GM23338 (cell line): ENCODE results near the gene ANXA7. TPM values are rescaled to one million over a fixed set of nuclear protein-coding genes. Genes with fewer than 3 reads are reported as not detected.

Experiments
- ATAC-seq: fragments of 200-7000 bp; cut with Tn5 transposase; 3 replicates; pipeline ENCODE4 v1.9.1; 2020
- DNase-seq: peaks from one replicate; pipeline ENCODE4 v3.0.0-alpha.2; 2015; ENCODE audit warnings: low spot score
- H2AFZ ChIP-seq: fragments of 200-600 bp; sonication (generic); 2 replicates; pipeline ENCODE4 v1.8.0; 2016; ENCODE audit warnings: antibody characterized with exemption, mild to moderate bottlenecking, moderate library complexity
- H3F3A ChIP-seq: fragments of 200-600 bp; sonication (generic); replicated peaks from 2 replicates; pipeline ENCODE4 v1.8.0; 2017; ENCODE audit warnings: antibody characterized with exemption, mixed run types, low read depth
- H3K27ac ChIP-seq: fragments of 200-600 bp; sonication (generic); 2 replicates; pipeline ENCODE4 v1.6.1; 2016; ENCODE audit warnings: low read depth
- H3K27me3 ChIP-seq: fragments of 200-600 bp; sonication (generic); 2 replicates; pipeline ENCODE4 v1.8.0; 2016; ENCODE audit warnings: mild to moderate bottlenecking, mixed run types, moderate library complexity; ENCODE audit not compliant: insufficient read depth
- H3K36me3 ChIP-seq: fragments of 200-600 bp; sonication (generic); 2 replicates; pipeline ENCODE4 v1.8.0; 2016; ENCODE audit warnings: mild to moderate bottlenecking; ENCODE audit not compliant: insufficient read depth
- H3K4me1 ChIP-seq: fragments of 200-600 bp; sonication (generic); 2 replicates; pipeline ENCODE4 v1.8.0; 2016; ENCODE audit warnings: mild to moderate bottlenecking, moderate library complexity; ENCODE audit not compliant: insufficient read depth
- H3K4me2 ChIP-seq: fragments of 200-600 bp; sonication (generic); 2 replicates; pipeline ENCODE4 v1.7.1; 2017; ENCODE audit warnings: mixed run types
- H3K4me3 ChIP-seq: fragments of 200-600 bp; sonication (generic); 2 replicates; pipeline ENCODE4 v1.6.1; 2016; ENCODE audit warnings: mixed run types
- H3K79me2 ChIP-seq: fragments of 200-600 bp; sonication (generic); replicated peaks from 2 replicates; pipeline ENCODE4 v1.8.0; 2017; ENCODE audit warnings: mild to moderate bottlenecking; ENCODE audit not compliant: insufficient read depth
- H3K9me2 ChIP-seq: fragments of 200-600 bp; sonication (generic); 2 replicates; pipeline ENCODE4 v1.8.0; 2017; ENCODE audit not compliant: insufficient read depth
- H4K20me1 ChIP-seq: fragments of 200-600 bp; sonication (generic); replicated peaks from 2 replicates; pipeline ENCODE4 v1.8.0; 2017; ENCODE audit warnings: mild to moderate bottlenecking; ENCODE audit not compliant: insufficient read depth
- H3K27ac Mint-ChIP-seq: 2 replicates; pipeline ENCODE4 v1.8.0; 2020; ENCODE audit warnings: inconsistent platforms, mild to moderate bottlenecking, moderate library complexity, mixed read lengths
- H3K27me3 Mint-ChIP-seq: 3 replicates; pipeline ENCODE4 v1.8.0; 2022; ENCODE audit warnings: low read depth, mild to moderate bottlenecking, moderate library complexity, mixed read lengths, inconsistent platforms; ENCODE audit not compliant: insufficient read depth, poor library complexity
- H3K36me3 Mint-ChIP-seq: 3 replicates; pipeline ENCODE4 v1.8.0; 2021; ENCODE audit warnings: low read depth, mild to moderate bottlenecking, inconsistent platforms, moderate library complexity, mixed read lengths
- H3K4me1 Mint-ChIP-seq: 3 replicates; pipeline ENCODE4 v1.8.0; 2020; ENCODE audit warnings: mild to moderate bottlenecking, inconsistent platforms, mixed read lengths
- H3K4me3 Mint-ChIP-seq: 3 replicates; pipeline ENCODE4 v1.8.0; 2021; ENCODE audit warnings: moderate library complexity, mild to moderate bottlenecking, inconsistent platforms, mixed read lengths
- H3K9me3 Mint-ChIP-seq: 3 replicates; pipeline ENCODE4 v1.8.0; 2020; ENCODE audit warnings: moderate library complexity, mild to moderate bottlenecking, inconsistent platforms, mixed read lengths
- EZH2 ChIP-seq: fragments of 200-600 bp; sonication (generic); IDR thresholded peaks from one replicate; pipeline ENCODE4 v1.8.0; 2017; ENCODE audit warnings: antibody characterized with exemption, mild to moderate bottlenecking, low read depth; ENCODE audit not compliant: unreplicated experiment
- NANOG ChIP-seq: IDR thresholded peaks from 2 replicates; pipeline ENCODE4 v1.6.1; 2016; ENCODE audit warnings: antibody characterized with exemption, borderline replicate concordance
- ZNF331 ChIP-seq: fragments of 250-450 bp; sonication (Bioruptor Pico); IDR thresholded peaks from 2 replicates; pipeline ENCODE4 v1.5.0; 2020; ENCODE audit warnings: low read depth, mild to moderate bottlenecking, moderate library complexity
- polyA plus RNA-seq: library from polyadenylated mRNA; unstranded; fragments of >200 nt; fragmentation: Nextera tagmentation; extraction: Ambion mirVana; gene quantifications from 2 replicates; pipeline ENCODE4 v1.2.1, GENCODE V29; 2016
- total RNA-seq: library from RNA; depleted of rRNA; stranded (reverse); fragments of >200 nt; shearing (Covaris generic); gene quantifications from 2 replicates; pipeline ENCODE4 v1.2.3, GENCODE V29; 2014
- TF ChIP-seq, protein P1 (sequence below): fragments of 250-450 bp; sonication (Bioruptor Pico); IDR thresholded peaks from 2 replicates; pipeline ENCODE4 v1.5.0; 2020; ENCODE audit warnings: mild to moderate bottlenecking, moderate library complexity
- TF ChIP-seq, protein P2 (sequence below): IDR thresholded peaks from 2 replicates; pipeline ENCODE4 v1.6.1; 2016; ENCODE audit warnings: antibody characterized with exemption
- TF ChIP-seq, protein P3 (sequence below): IDR thresholded peaks from one replicate; pipeline ENCODE4 v1.6.1; 2018; ENCODE audit warnings: antibody characterized with exemption; ENCODE audit not compliant: unreplicated experiment

The ANXA7 gene
- total and polyA plus RNA-seq, 2 experiments from 2014 or later, result 63.7 to 80.1 TPM

DNA sequence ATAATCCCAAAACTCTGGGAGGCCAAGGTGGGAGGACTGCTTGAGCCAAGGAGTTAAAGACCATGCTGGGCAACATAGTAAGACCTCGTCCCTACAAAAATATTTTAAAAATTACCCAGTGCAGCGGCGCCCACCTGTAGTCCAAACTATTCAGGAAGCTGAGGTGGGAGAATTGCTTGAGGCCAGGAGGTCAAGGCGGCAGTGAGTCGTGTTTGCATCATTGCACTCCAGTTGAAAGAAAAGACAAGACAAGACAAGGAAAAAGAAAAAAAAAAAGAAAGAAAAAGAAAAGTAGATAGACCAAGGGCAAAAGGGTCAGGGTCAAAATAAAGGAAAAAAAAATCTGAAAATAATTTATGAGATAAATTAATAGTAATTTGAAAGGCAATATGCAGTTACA lies 5.8 kb downstream of the ANXA7 start (continued):
- TF ChIP-seq, protein P1, sequence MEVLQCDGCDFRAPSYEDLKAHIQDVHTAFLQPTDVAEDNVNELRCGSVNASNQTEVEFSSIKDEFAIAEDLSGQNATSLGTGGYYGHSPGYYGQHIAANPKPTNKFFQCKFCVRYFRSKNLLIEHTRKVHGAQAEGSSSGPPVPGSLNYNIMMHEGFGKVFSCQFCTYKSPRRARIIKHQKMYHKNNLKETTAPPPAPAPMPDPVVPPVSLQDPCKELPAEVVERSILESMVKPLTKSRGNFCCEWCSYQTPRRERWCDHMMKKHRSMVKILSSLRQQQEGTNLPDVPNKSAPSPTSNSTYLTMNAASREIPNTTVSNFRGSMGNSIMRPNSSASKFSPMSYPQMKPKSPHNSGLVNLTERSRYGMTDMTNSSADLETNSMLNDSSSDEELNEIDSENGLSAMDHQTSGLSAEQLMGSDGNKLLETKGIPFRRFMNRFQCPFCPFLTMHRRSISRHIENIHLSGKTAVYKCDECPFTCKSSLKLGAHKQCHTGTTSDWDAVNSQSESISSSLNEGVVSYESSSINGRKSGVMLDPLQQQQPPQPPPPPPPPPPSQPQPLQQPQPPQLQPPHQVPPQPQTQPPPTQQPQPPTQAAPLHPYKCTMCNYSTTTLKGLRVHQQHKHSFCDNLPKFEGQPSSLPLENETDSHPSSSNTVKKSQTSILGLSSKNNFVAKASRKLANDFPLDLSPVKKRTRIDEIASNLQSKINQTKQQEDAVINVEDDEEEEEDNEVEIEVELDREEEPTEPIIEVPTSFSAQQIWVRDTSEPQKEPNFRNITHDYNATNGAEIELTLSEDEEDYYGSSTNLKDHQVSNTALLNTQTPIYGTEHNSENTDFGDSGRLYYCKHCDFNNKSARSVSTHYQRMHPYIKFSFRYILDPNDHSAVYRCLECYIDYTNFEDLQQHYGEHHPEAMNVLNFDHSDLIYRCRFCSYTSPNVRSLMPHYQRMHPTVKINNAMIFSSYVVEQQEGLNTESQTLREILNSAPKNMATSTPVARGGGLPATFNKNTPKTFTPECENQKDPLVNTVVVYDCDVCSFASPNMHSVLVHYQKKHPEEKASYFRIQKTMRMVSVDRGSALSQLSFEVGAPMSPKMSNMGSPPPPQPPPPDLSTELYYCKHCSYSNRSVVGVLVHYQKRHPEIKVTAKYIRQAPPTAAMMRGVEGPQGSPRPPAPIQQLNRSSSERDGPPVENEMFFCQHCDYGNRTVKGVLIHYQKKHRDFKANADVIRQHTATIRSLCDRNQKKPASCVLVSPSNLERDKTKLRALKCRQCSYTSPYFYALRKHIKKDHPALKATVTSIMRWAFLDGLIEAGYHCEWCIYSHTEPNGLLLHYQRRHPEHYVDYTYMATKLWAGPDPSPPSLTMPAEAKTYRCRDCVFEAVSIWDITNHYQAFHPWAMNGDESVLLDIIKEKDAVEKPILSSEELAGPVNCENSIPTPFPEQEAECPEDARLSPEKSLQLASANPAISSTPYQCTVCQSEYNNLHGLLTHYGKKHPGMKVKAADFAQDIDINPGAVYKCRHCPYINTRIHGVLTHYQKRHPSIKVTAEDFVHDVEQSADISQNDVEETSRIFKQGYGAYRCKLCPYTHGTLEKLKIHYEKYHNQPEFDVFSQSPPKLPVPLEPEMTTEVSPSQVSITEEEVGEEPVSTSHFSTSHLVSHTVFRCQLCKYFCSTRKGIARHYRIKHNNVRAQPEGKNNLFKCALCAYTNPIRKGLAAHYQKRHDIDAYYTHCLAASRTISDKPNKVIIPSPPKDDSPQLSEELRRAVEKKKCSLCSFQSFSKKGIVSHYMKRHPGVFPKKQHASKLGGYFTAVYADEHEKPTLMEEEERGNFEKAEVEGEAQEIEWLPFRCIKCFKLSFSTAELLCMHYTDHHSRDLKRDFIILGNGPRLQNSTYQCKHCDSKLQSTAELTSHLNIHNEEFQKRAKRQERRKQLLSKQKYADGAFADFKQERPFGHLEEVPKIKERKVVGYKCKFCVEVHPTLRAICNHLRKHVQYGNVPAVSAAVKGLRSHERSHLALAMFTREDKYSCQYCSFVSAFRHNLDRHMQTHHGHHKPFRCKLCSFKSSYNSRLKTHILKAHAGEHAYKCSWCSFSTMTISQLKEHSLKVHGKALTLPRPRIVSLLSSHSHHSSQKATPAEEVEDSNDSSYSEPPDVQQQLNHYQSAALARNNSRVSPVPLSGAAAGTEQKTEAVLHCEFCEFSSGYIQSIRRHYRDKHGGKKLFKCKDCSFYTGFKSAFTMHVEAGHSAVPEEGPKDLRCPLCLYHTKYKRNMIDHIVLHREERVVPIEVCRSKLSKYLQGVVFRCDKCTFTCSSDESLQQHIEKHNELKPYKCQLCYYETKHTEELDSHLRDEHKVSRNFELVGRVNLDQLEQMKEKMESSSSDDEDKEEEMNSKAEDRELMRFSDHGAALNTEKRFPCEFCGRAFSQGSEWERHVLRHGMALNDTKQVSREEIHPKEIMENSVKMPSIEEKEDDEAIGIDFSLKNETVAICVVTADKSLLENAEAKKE, result no peak
- TF ChIP-seq EZH2 (no peak), NANOG (no peak), ZNF331 (no peak)

DNA sequence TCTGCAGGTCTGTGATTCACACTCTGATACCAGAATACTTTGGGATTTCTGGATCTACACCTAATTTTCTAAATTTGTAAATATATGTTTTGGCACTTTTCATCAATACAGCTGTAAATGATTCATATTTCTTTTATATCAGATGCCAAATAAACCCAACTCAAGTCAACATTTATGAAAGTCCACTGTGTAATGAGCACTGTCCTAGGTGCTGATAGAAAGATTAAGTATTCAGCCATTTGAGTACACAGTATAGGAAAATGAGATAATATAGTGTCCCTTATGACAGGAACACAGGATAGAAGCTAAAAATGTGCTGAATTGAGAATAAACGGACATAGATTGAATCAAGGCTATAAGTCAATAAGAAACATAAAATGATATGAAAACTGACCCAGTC lies 6.4 kb downstream of the ANXA7 start:
- no peaks in the 10 kb centered on the region for H3F3A ChIP-seq
- H3K27ac ChIP-seq, result no peak overlapping the region
- Mint-ChIP-seq H3K4me3 (no peak overlapping the region), H3K9me3 (no peaks in the 10 kb centered on the region), H3K27me3 (peaks cover 5% of the 10 kb centered on the region), H3K27ac (no peak overlapping the region), H3K36me3 (peaks cover 9% of the 10 kb centered on the region; the same call in 2 of the 3 replicates), H3K4me1 (peaks cover 13% of the 10 kb centered on the region; the same call in 2 of the 3 replicates)
- H3K4me3 ChIP-seq, result no peak overlapping the region
- H3K4me1 ChIP-seq, result peaks cover 10% of the 10 kb centered on the region
- peaks cover 100% of the 10 kb centered on the region for H3K79me2 ChIP-seq
- no peaks in the 10 kb centered on the region; the same call in none of the 2 replicates for H4K20me1 ChIP-seq
- H3K4me2 ChIP-seq, result no peak overlapping the region
- no peak overlapping the region for H2AFZ ChIP-seq
- H3K9me2 ChIP-seq, result peaks cover 3% of the 10 kb centered on the region; the same call in 1 of the 2 replicates
- no peaks in the 10 kb centered on the region for H3K27me3 ChIP-seq
- TF ChIP-seq, protein P2, sequence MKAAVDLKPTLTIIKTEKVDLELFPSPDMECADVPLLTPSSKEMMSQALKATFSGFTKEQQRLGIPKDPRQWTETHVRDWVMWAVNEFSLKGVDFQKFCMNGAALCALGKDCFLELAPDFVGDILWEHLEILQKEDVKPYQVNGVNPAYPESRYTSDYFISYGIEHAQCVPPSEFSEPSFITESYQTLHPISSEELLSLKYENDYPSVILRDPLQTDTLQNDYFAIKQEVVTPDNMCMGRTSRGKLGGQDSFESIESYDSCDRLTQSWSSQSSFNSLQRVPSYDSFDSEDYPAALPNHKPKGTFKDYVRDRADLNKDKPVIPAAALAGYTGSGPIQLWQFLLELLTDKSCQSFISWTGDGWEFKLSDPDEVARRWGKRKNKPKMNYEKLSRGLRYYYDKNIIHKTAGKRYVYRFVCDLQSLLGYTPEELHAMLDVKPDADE, result no peak
- TF ChIP-seq, protein P3, sequence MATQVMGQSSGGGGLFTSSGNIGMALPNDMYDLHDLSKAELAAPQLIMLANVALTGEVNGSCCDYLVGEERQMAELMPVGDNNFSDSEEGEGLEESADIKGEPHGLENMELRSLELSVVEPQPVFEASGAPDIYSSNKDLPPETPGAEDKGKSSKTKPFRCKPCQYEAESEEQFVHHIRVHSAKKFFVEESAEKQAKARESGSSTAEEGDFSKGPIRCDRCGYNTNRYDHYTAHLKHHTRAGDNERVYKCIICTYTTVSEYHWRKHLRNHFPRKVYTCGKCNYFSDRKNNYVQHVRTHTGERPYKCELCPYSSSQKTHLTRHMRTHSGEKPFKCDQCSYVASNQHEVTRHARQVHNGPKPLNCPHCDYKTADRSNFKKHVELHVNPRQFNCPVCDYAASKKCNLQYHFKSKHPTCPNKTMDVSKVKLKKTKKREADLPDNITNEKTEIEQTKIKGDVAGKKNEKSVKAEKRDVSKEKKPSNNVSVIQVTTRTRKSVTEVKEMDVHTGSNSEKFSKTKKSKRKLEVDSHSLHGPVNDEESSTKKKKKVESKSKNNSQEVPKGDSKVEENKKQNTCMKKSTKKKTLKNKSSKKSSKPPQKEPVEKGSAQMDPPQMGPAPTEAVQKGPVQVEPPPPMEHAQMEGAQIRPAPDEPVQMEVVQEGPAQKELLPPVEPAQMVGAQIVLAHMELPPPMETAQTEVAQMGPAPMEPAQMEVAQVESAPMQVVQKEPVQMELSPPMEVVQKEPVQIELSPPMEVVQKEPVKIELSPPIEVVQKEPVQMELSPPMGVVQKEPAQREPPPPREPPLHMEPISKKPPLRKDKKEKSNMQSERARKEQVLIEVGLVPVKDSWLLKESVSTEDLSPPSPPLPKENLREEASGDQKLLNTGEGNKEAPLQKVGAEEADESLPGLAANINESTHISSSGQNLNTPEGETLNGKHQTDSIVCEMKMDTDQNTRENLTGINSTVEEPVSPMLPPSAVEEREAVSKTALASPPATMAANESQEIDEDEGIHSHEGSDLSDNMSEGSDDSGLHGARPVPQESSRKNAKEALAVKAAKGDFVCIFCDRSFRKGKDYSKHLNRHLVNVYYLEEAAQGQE, result peak; percentile 35
- ATAC-seq (no peak), DNase-seq (no peak)
- H3K36me3 ChIP-seq, result no peaks in the 10 kb centered on the region
